HUES48 (cell line): Measurements from ENCODE around the gene RAI1.

Experiments
- H3K27ac ChIP-seq: one replicate; pipeline ENCODE4 v1.7.0; 2013; ENCODE audit warnings: low read depth, low read length, inconsistent platforms
- H3K27me3 ChIP-seq: 2 replicates; pipeline ENCODE4 v1.6.1; 2013; ENCODE audit warnings: mild to moderate bottlenecking, low read length; ENCODE audit not compliant: control insufficient read depth, insufficient read depth
- H3K36me3 ChIP-seq: 2 replicates; pipeline ENCODE4 v1.6.1; 2013; ENCODE audit warnings: low read length; ENCODE audit not compliant: control insufficient read depth, insufficient read depth
- H3K4me1 ChIP-seq: 2 replicates; pipeline ENCODE4 v1.6.1; 2013; ENCODE audit warnings: mild to moderate bottlenecking, low read length; ENCODE audit not compliant: control insufficient read depth, insufficient read depth
- H3K4me3 ChIP-seq: 2 replicates; pipeline ENCODE4 v1.5.1; 2013; ENCODE audit warnings: mild to moderate bottlenecking, low read depth, low read length
- H3K9ac ChIP-seq: 2 replicates; pipeline ENCODE4 v1.6.1; 2013; ENCODE audit warnings: mild to moderate bottlenecking, low read depth, low read length, moderate library complexity
- H3K9me3 ChIP-seq: 2 replicates; pipeline ENCODE4 v1.6.1; 2013; ENCODE audit warnings: low read length; ENCODE audit not compliant: control insufficient read depth, insufficient read depth

Gene RAI1

DNA sequence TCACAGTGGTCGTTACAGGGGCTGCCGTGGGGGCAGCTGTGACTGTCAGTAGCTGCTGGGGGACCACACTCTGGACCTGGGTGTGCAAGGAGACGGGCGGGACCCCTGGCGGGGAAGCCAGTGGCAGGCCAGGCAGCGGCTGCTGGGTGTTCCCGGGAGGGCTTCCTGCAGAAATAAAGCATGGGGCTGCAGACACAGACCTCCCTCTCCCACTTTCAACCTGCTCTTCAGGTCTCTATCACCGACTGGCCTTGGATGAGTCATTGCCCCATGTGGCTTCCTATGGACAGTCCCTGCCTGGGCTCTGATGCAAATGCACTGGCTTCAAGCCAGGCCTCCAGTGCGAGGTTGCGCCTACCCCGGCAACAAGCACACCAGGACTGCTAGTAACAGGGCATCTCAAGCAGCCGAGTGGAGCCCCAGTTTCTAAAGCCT lies 138.3 kb downstream of the RAI1 start:
- H3K9ac ChIP-seq, result no peak overlapping the region
- H3K36me3 ChIP-seq, result peaks cover 46% of the 10 kb centered on the region

DNA sequence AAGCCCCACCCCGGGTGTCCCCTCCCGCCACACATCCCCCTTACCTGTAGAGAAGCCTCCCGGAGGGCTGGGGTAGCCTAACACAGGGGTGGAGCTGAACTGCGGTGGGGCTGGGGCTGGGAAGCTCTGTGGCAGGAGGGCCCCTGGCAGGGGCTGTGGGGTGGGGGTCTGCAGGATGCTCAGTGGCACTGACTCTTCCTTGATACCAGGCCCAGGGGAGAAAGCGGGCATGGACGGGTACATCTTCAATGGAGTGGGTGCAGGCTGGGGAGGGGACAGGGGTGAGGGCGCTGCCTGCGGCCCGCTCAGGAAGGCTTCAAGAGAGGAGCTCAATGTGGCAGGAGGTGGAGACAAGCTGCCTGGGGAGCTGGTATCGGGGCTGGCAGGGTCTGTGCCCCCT lies 138.8 kb downstream of the RAI1 start:
- Histone ChIP-seq H3K4me1 (peaks cover 24% of the 10 kb centered on the region), H3K27ac (no peak overlapping the region), H3K36me3 (peaks cover 42% of the 10 kb centered on the region), H3K27me3 (peaks cover 12% of the 10 kb centered on the region; the same call in 1 of the 2 replicates), H3K9ac (no peak overlapping the region), H3K9me3 (no peaks in the 10 kb centered on the region), H3K4me3 (no peak overlapping the region)

More for the DNA sequence above, 138.3 kb downstream of the RAI1 start:
- no peaks in the 10 kb centered on the region for H3K9me3 ChIP-seq
- peaks cover 12% of the 10 kb centered on the region; the same call in 1 of the 2 replicates for H3K27me3 ChIP-seq
- no peak overlapping the region for H3K27ac ChIP-seq
- peaks cover 20% of the 10 kb centered on the region for H3K4me1 ChIP-seq
- H3K4me3 ChIP-seq, result no peak overlapping the region

DNA sequence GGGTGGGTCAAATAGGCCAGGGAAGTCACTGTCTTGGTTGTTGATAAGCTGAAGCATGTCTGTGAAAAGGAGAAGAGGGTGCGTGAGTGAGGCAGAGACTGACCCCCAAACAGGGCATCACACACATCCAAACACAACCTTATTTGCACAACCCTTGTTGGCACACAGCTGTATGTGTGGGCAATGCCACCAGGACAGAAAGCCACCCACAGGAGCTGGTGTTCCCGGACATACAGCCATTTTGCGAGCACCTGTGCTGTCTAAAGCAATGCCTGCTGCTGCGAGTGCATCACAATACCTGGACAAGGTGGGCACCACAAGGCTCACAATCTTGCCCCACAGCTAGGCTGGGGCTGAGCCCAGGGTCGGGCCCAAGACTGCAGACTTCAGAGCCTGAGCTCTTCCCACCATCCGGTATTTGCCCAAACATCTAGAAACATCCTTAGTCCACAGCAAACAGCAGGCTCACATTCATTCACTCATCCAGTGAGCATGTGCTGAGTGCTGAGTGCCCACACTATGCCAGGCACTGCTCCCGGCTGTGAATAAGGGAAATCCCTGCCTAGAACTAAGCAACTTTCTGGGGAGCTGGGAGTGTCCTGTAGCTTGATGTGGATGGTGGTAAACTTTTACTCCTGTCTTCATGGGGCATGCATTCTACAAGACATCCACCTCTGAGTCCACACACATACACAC lies 139.4 kb downstream of the RAI1 start:
- Histone ChIP-seq H3K9me3 (no peaks in the 10 kb centered on the region), H3K9ac (no peak overlapping the region), H3K27ac (no peak overlapping the region), H3K27me3 (peaks cover 12% of the 10 kb centered on the region; the same call in 1 of the 2 replicates), H3K36me3 (peaks cover 36% of the 10 kb centered on the region), H3K4me1 (peaks cover 25% of the 10 kb centered on the region), H3K4me3 (no peak overlapping the region)

DNA sequence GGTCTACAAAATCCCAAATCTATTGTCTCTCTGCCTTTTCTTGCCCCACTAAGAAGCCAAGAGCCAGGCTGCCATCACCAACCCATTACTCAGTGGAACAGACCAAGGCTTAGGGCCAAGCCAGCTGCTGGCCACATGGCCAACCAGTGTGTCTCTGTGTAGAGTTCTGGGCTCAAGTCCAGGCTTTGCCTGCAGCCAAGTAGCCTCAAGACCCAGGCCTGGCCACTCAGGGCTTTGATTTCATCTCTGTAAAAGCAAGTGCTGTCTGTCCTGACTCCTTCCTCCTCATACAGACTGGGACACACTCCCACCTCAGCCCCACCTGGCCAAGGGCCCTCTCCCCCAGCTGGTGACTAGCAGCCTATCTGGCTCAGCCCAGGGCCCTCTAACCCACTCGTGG lies 140.9 kb downstream of the RAI1 start:
- H3K4me3 ChIP-seq, result no peak overlapping the region
- no peak overlapping the region for H3K27ac ChIP-seq
- H3K4me1 ChIP-seq, result peaks cover 25% of the 10 kb centered on the region
- H3K9ac ChIP-seq, result no peak overlapping the region
- peaks cover 12% of the 10 kb centered on the region; the same call in 1 of the 2 replicates for H3K27me3 ChIP-seq
- no peaks in the 10 kb centered on the region for H3K9me3 ChIP-seq
- H3K36me3 ChIP-seq, result peaks cover 22% of the 10 kb centered on the region

DNA sequence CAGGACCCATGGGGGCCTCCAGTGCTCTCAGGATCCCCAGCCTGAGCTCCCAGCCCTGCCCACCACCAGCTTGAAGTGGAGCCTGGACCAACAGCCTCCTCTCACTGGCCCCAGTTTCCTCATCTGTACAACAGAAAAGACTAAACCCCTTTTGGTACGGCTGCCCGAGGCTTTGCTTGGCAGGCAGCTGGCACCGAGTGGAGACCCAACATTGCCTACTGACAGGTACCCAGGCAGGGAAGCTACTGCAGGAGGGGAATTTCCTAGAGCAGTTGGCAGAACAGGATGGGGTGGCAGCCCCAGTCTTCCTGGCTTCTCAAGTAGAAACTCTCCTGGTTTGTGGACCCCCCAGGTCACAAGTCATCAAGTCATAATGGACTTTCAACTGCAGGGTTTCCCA lies 141.4 kb downstream of the RAI1 start:
- H3K27me3 ChIP-seq, result peaks cover 12% of the 10 kb centered on the region; the same call in 1 of the 2 replicates
- no peak overlapping the region for H3K27ac ChIP-seq
- H3K9ac ChIP-seq, result no peak overlapping the region
- peaks cover 18% of the 10 kb centered on the region for H3K36me3 ChIP-seq
- H3K9me3 ChIP-seq, result no peaks in the 10 kb centered on the region
- H3K4me3 ChIP-seq, result no peak overlapping the region
- peaks cover 25% of the 10 kb centered on the region for H3K4me1 ChIP-seq

DNA sequence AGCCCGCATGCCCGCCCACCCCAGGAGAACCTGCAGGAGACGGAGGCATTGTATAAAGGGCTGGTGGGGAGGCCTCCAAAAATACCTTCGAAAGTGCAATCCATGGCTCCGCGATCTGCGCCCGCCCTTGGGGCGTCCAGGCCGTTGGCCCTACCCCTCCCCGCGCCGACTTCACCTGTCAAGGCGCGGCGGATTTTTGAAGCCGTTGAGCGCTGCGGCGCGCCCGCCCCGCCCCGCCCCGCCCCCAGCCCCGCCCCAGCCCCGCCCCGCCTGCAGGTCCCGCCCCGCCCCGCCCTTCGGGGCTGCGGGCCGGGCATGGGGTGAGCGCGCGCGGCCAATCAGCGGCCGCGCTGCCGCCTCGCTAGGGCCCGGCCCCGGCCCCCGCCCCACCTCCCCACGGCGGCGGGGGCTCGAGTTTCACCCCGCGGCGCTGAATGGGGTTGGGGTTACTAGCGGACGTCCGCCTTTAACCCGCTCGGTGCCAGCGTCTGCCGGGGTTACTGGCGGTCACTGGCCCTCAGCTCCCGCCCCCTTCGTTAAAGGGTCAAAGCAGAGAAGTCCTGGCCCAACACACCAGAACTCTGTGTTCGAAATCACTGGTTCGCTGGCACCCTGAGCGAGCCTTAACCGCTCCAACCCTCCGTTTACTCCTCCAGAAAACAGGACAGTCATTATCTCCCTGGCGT lies 142.3 kb downstream of the RAI1 start:
- Histone ChIP-seq H3K27ac (peak overlapping the region; percentile 31), H3K27me3 (peaks cover 12% of the 10 kb centered on the region; the same call in 1 of the 2 replicates), H3K4me1 (peaks cover 23% of the 10 kb centered on the region), H3K4me3 (peak overlapping the region; percentile 46), H3K36me3 (peaks cover 12% of the 10 kb centered on the region; the same call in 1 of the 2 replicates), H3K9ac (no peak overlapping the region), H3K9me3 (no peaks in the 10 kb centered on the region)

DNA sequence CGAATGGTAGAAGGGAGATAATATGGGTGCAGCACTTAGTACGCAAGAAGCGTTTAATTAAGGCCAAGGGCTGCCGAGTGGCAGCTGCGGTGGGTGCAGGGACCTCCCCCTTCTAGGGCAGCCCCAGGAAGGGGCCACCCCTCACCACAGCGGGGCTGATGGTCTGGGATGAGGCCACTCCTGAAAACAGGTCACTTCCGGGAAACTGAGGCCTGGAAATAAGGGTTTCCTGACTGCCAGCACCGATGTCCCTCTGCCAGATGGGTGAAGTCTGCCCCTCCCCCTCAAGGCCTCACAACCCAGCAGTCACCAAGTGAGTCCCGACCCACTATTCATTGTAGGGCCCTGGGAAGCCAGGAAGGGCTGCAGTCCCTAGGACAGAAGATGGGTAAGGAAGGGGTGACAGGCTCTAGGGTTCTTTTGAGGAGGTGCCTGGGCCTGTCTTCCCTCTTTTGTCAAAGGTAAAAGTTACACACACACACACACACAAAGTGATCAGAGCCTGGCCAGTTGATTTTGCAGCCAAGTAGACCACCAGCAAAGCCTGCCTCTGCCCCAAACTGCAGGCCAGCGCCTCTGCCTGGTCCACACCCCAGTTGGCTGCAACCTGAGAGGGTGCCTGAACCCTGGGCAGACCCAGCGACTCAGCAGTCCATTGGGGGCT lies 143.0 kb downstream of the RAI1 start:
- H3K9ac ChIP-seq, result no peak overlapping the region
- H3K36me3 ChIP-seq, result peaks cover 6% of the 10 kb centered on the region; the same call in 1 of the 2 replicates
- peak overlapping the region; percentile 46 for H3K4me3 ChIP-seq
- peaks cover 12% of the 10 kb centered on the region; the same call in 1 of the 2 replicates for H3K27me3 ChIP-seq
- H3K9me3 ChIP-seq, result no peaks in the 10 kb centered on the region
- peaks cover 23% of the 10 kb centered on the region for H3K4me1 ChIP-seq
- peak overlapping the region; percentile 31 for H3K27ac ChIP-seq

DNA sequence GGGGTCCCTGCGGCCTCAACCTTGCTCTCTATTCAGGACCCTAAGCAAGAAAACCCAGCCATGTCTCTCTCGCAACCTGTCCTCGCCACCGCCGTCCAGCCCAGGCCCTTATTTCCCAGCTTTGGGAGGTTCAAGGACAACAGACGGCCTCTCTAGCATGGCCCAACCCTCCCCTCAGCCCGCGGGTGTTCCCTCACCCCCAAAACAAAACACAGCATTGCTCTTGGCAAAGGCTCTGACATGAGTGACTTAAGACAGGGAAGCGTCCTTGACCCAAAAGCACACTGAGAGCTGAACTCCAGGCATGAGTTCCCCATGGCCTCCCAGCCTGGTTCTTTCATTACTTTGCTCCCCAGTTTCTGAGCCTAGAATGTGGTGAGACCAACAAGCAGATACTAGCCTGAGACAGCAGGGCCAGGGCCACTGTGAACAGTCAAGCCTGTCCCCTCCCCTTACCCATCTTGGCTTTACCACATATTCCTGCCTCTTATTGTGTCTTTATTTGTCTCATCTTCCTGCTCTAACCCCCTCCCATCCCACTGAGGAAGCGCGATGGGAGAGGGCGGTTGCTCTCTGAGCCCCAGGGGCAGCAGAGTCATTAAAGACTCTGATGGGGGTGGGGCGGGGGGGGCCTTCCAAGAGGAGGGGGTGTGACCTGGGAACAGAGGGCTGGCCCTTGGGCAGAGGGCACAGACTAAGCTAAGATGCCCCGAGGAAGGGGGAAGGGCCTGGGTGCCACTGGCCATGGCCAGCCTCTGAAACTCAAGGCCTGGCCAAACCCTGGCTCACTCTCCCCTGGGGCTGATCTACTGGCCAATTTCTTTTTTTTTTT lies 143.7 kb downstream of the RAI1 start:
- no peak overlapping the region for H3K4me3 ChIP-seq
- H3K4me1 ChIP-seq, result peaks cover 23% of the 10 kb centered on the region

DNA sequence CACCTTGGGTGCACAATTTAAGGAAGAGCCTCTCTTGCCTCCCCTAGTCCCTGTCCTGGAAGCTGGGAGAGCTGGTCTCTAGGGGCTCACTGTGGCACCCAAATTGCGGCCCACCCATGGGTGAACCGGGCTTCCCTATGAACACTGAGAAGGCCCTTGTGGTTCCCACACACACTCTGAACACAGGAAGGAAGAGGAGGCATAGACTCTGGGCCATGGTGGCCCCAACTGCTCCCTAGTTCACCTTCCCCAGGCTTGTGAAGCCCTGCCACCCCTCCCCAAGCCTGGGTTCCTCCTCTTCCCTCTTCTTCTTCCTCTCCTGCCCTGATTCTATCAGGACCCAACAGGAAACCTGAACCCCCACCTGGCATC lies 145.1 kb downstream of the RAI1 start:
- Histone ChIP-seq H3K9ac (no peak overlapping the region), H3K27me3 (peaks cover 12% of the 10 kb centered on the region; the same call in 1 of the 2 replicates), H3K27ac (no peak overlapping the region), H3K9me3 (no peaks in the 10 kb centered on the region), H3K4me3 (no peak overlapping the region), H3K36me3 (0 out of 2 replicates have a peak, but pooled peaks cover 1% of the 10 kb centered on the region), H3K4me1 (peaks cover 20% of the 10 kb centered on the region)

More for the DNA sequence above, 143.7 kb downstream of the RAI1 start:
- Histone ChIP-seq H3K27ac (no peak overlapping the region), H3K36me3 (no peaks in the 10 kb centered on the region), H3K27me3 (peaks cover 12% of the 10 kb centered on the region; the same call in 1 of the 2 replicates), H3K9ac (no peak overlapping the region), H3K9me3 (no peaks in the 10 kb centered on the region)
